ENCODE data around the gene ENO2. TPM values are rescaled to one million over a fixed set of nuclear protein-coding genes. Genes with fewer than 3 reads are reported as not detected.

The ENO2 gene
- total RNA-seq, 1 experiment from 2014 or later = 166 TPM

DNA sequence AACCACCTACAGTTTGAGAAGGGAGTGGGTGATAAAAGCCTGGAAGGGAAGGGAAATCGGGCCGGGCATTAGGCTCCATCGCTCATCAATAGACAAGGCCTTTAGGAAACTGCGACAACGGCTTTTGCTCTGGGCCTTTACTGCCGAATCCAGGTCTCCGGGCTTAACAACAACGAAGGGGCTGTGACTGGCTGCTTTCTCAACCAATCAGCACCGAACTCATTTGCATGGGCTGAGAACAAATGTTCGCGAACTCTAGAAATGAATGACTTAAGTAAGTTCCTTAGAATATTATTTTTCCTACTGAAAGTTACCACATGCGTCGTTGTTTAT is 29.0 kb downstream of the ENO2 start:
- Histone ChIP-seq H3K9ac (ENCODE audit: extremely low read depth, insufficient read length, low read length) (peak overlapping the region; percentile 57), H2BK15ac (ENCODE audit: low read depth, low read length) (no peak overlapping the region), H3K4ac (ENCODE audit: low read depth, low read length) (peak overlapping the region; percentile 18; the same call in 1 of the 2 replicates), H2BK20ac (ENCODE audit: low read depth, low read length, poor library complexity, severe bottlenecking) (no peak overlapping the region), H3K4me1 (ENCODE audit: insufficient read depth, low read length) (0 out of 2 replicates have a peak, but pooled peaks cover 4% of the 10 kb centered on the region), H3K14ac (ENCODE audit: insufficient read depth, low read length) (peak overlapping the region; percentile 85; the same call in 1 of the 2 replicates), H3K27me3 (ENCODE audit: insufficient read depth, low read length) (no peaks in the 10 kb centered on the region), H4K91ac (ENCODE audit: insufficient read length, low read depth, low read length) (no peak overlapping the region), H2AK5ac (ENCODE audit: insufficient read length, low read length) (no peak overlapping the region), H3K23me2 (ENCODE audit: insufficient read length, low read depth, low read length, poor library complexity, severe bottlenecking) (peaks cover 16% of the 10 kb centered on the region), H2BK5ac (ENCODE audit: insufficient read length, low read length) (peak overlapping the region; percentile 73), H3K79me2 (ENCODE audit: insufficient read depth, low read length) (no peaks in the 10 kb centered on the region), H3K56ac (ENCODE audit: insufficient read length, low read depth, low read length) (no peak overlapping the region), H2AFZ (ENCODE audit: low read length) (no peak overlapping the region), H2BK12ac (ENCODE audit: insufficient read length, low read depth, low read length) (no peak overlapping the region), H3K79me1 (ENCODE audit: insufficient read depth, low read depth, low read length, poor library complexity, severe bottlenecking) (no peaks in the 10 kb centered on the region), H3K9me3 (ENCODE audit: control insufficient read depth, low read depth, low read length) (no peaks in the 10 kb centered on the region), H4K8ac (replicated peaks; ENCODE audit: insufficient read length, low read depth, low read length) (no peak overlapping the region), H2BK120ac (ENCODE audit: low read depth, low read length, poor library complexity, severe bottlenecking) (peak overlapping the region; percentile 44), H3K23ac (ENCODE audit: insufficient read length, low read depth, low read length) (no peak overlapping the region), H3K18ac (ENCODE audit: insufficient read length, low read depth, low read length) (peak overlapping the region; percentile 94), H3T11ph (ENCODE audit: low read length) (peak overlapping the region; percentile 60), H3K4me2 (ENCODE audit: insufficient read depth, insufficient read length, low read length) (peak overlapping the region; percentile 96), H4K5ac (ENCODE audit: insufficient read length, low read depth, low read length) (no peak overlapping the region), H3K27ac (ENCODE audit: insufficient read length, low read depth, low read length) (peak overlapping the region; percentile 96), H4K20me1 (ENCODE audit: control insufficient read depth, insufficient read depth, insufficient read length) (no peaks in the 10 kb centered on the region)
- Mint-ChIP-seq H3K9me3 (no peaks in the 10 kb centered on the region; a peak in 2 of 5 replicates), H3K27ac (peak overlapping the region; percentile 98 to 100 (median 100)), H3K4me1 (peaks cover 38 to 45% of the 10 kb centered on the region in 2 experiments), H3K36me3 (ENCODE audit: insufficient read depth in 1 of 3, low read depth in 3 of 3) (peaks cover 17 to 46% (median 30%) of the 10 kb centered on the region in 3 experiments), H3K27me3 (ENCODE audit: low read depth) (peaks cover 2% of the 10 kb centered on the region; the same call in 1 of the 2 replicates), H3K4me3 (peak overlapping the region; percentile 93 to 94)
- TF ChIP-seq, protein P1, sequence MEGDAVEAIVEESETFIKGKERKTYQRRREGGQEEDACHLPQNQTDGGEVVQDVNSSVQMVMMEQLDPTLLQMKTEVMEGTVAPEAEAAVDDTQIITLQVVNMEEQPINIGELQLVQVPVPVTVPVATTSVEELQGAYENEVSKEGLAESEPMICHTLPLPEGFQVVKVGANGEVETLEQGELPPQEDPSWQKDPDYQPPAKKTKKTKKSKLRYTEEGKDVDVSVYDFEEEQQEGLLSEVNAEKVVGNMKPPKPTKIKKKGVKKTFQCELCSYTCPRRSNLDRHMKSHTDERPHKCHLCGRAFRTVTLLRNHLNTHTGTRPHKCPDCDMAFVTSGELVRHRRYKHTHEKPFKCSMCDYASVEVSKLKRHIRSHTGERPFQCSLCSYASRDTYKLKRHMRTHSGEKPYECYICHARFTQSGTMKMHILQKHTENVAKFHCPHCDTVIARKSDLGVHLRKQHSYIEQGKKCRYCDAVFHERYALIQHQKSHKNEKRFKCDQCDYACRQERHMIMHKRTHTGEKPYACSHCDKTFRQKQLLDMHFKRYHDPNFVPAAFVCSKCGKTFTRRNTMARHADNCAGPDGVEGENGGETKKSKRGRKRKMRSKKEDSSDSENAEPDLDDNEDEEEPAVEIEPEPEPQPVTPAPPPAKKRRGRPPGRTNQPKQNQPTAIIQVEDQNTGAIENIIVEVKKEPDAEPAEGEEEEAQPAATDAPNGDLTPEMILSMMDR (conservative IDR thresholded peaks at IDR 0.05) = no peak
- peak; percentile 93 for DNase-seq
- no CpG with 5 or more reads among the region's 13 CpGs for WGBS (ENCODE audit: extremely low coverage, insufficient read length, low lambda C conversion rate)

Measured in H9 (cell line).